Erythroblast (primary cell): ENCODE results near the gene COA1.

ENCODE experiments used
- GATA1 ChIP-seq: IDR thresholded peaks from 2 replicates; pipeline ENCODE4 v1.6.1; 2011; ENCODE audit warnings: low read depth, mild to moderate bottlenecking, control low read depth, low read length, moderate library complexity
- POLR2A ChIP-seq: IDR thresholded peaks from 2 replicates; pipeline ENCODE4 v1.6.1; 2011; ENCODE audit warnings: mild to moderate bottlenecking, low read length

DNA sequence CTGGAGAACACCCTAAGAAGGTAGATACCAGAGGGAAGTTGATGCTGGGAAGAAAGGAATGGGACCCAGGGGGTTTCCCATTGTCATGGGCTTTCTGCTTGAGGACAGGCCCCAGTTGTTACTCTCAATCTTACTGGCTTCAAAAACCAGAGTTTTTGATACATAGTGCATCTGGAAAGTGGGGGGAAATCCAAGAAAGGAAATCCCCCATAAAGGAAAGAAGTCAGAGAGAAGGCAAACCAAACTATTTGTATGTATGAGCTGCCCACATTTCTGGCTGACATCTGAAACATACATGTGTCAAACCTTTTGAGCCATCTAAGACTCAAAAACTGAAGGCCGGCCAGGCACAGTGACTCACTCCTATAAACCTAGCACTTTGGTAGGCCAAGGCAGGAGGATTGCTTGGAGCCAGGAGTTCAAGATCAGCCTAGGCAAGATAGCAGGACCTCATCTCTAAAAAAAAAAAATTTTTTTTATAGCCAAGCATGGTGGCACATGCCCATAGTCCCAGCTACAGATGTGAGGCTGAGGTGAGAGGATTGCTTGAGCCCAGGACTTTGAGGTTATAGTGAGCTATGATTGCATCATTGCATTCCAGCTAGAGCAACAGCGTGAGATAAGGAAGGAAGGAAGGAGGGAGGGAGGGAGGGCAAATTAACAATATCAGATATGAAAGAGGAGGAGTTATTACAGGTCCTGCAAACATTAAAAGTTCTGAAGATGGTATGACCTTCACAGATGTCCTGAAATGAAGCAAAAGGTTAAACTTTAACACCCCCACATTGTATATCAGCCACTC is 6.7 kb upstream of the COA1 start:
- TF ChIP-seq POLR2A (no peak), GATA1 (no peak)
